HG03095 (cell line): ENCODE data around the gene KLHDC4.
"Not testable (repeated sequence)": the region's sequence is repeated elsewhere in the genome, so short reads cannot be mapped to it uniquely, and the experiment has no call there.

Experiments
- ATAC-seq: cut with Tn5 transposase; IDR thresholded peaks from one replicate; pipeline ENCODE4 v1.9.1; 2021; ENCODE audit warnings: moderate library complexity; ENCODE audit not compliant: unreplicated experiment

KLHDC4 gene

GRCh38 chr16:87788730-87789436, 23.1 kb upstream of the KLHDC4 start:
- not testable (repeated sequence) for ATAC-seq

GRCh38 chr16:87787451-87788091, 21.8 kb upstream of the KLHDC4 start:
- not testable (repeated sequence) for ATAC-seq

GRCh38 chr16:87784812-87785211, 19.0 kb upstream of the KLHDC4 start:
- no peak for ATAC-seq

GRCh38 chr16:87782033-87782432, 16.2 kb upstream of the KLHDC4 start:
- no peak for ATAC-seq

- no peak for ATAC-seq
Measured at GRCh38 chr16:87780385-87780989, 14.7 kb upstream of the KLHDC4 start.

GRCh38 chr16:87778830-87779579, 13.2 kb upstream of the KLHDC4 start:
- ATAC-seq = peak; percentile 56

- ATAC-seq = no peak
Measured at GRCh38 chr16:87778476-87778829, 12.7 kb upstream of the KLHDC4 start.

GRCh38 chr16:87773836-87774235, 8.1 kb upstream of the KLHDC4 start:
- not testable (repeated sequence) for ATAC-seq

- ATAC-seq = not testable (repeated sequence)
Measured at GRCh38 chr16:87767456-87767855, 1.7 kb upstream of the KLHDC4 start.

GRCh38 chr16:87766485-87766797, 655 bp upstream of the KLHDC4 start:
- ATAC-seq = no peak

GRCh38 chr16:87765473-87765775, 362 bp downstream of the KLHDC4 start:
- peak; percentile 34 for ATAC-seq

- ATAC-seq = peak; percentile 6
Measured at GRCh38 chr16:87764600-87765472, 950 bp downstream of the KLHDC4 start.

- no peak for ATAC-seq
Measured at GRCh38 chr16:87762620-87763019, 3.2 kb downstream of the KLHDC4 start.

GRCh38 chr16:87762071-87762571, 3.7 kb downstream of the KLHDC4 start:
- no peak for ATAC-seq

GRCh38 chr16:87761060-87761459, 4.7 kb downstream of the KLHDC4 start:
- no peak for ATAC-seq

- ATAC-seq = no peak
Measured at GRCh38 chr16:87757841-87758426, 7.9 kb downstream of the KLHDC4 start.

GRCh38 chr16:87754535-87754934, 11.3 kb downstream of the KLHDC4 start:
- no peak for ATAC-seq

GRCh38 chr16:87747626-87748414, 18.0 kb downstream of the KLHDC4 start:
- no peak for ATAC-seq

GRCh38 chr16:87746178-87746577, 19.6 kb downstream of the KLHDC4 start:
- ATAC-seq = no peak
